ENCODE measurements around the gene KIRREL3.

KIRREL3 gene

GRCh38 chr11:126611438-126611837, 389.1 kb downstream of the KIRREL3 start:
- H3K4me3 ChIP-seq (ENCODE audit: insufficient read depth, low read length, poor library complexity, severe bottlenecking), result no peak overlapping the region
- no peaks in the 10 kb centered on the region for H3K79me2 ChIP-seq (ENCODE audit: insufficient read depth, low read length)
- TF ChIP-seq CTCF (IDR thresholded peaks at IDR 0.05; ENCODE audit: insufficient read depth, low read length, poor library complexity, severe bottlenecking) (no peak), EZH2phosphoT487 (conservative IDR thresholded peaks at IDR 0.05; ENCODE audit: low read length) (no peak)
- no peak overlapping the region for H2AFZ ChIP-seq (ENCODE audit: low read depth, low read length, severe bottlenecking)
- H3K36me3 ChIP-seq (ENCODE audit: low read length), result no peaks in the 10 kb centered on the region
- no peaks in the 10 kb centered on the region for H3K9me3 ChIP-seq (ENCODE audit: insufficient read depth, low read length)
- H3K27me3 ChIP-seq (ENCODE audit: low read length), result no peaks in the 10 kb centered on the region
- H3K4me2 ChIP-seq (ENCODE audit: low read depth, low read length, poor library complexity, severe bottlenecking), result no peak overlapping the region
- H3F3A ChIP-seq (ENCODE audit: insufficient read depth), result no peaks in the 10 kb centered on the region
- no peaks in the 10 kb centered on the region for H3K9me2 ChIP-seq (replicated peaks; ENCODE audit: insufficient read depth, low read length)
- no peak overlapping the region for H3K27ac ChIP-seq (ENCODE audit: low read depth, low read length)
- no peaks in the 10 kb centered on the region for H4K20me1 ChIP-seq (ENCODE audit: low read depth, low read length)
- no peak overlapping the region for H3K9ac ChIP-seq (ENCODE audit: low read length)

DNA sequence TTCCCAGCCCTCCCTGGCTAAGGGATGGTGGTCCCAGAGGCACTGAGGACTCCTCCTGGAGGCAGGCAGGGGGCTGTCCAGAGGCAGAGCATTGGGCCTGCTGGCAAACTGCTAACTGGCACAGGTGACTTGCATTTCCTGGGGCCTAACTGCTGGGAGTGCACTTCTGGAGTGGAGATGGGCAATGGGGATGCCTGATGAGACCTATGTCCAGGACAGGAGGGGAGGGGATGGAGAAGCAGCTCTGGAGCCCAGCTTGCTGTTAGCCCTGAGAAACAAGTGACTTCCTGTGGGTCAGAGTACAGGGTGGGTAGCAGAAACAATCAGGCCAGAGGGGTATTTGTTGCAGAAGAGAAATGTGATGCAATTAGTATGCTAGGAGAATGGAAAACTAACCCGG, 391.9 kb downstream of the KIRREL3 start:
- no peak overlapping the region for H3K27ac ChIP-seq (ENCODE audit: low read depth, low read length)
- no peaks in the 10 kb centered on the region for H4K20me1 ChIP-seq (ENCODE audit: low read depth, low read length)
- H3K4me2 ChIP-seq (ENCODE audit: low read depth, low read length, poor library complexity, severe bottlenecking), result no peak overlapping the region
- H3K9me3 ChIP-seq (ENCODE audit: insufficient read depth, low read length), result no peaks in the 10 kb centered on the region
- H3K79me2 ChIP-seq (ENCODE audit: insufficient read depth, low read length), result no peaks in the 10 kb centered on the region
- H2AFZ ChIP-seq (ENCODE audit: low read depth, low read length, severe bottlenecking), result no peak overlapping the region
- no peaks in the 10 kb centered on the region for H3K36me3 ChIP-seq (ENCODE audit: low read length)
- no peaks in the 10 kb centered on the region for H3F3A ChIP-seq (ENCODE audit: insufficient read depth)
- TF ChIP-seq CTCF (IDR thresholded peaks at IDR 0.05; ENCODE audit: insufficient read depth, low read length, poor library complexity, severe bottlenecking) (no peak), EZH2phosphoT487 (conservative IDR thresholded peaks at IDR 0.05; ENCODE audit: low read length) (no peak)
- no peak overlapping the region for H3K4me3 ChIP-seq (ENCODE audit: insufficient read depth, low read length, poor library complexity, severe bottlenecking)
- no peaks in the 10 kb centered on the region for H3K9me2 ChIP-seq (replicated peaks; ENCODE audit: insufficient read depth, low read length)
- H3K27me3 ChIP-seq (ENCODE audit: low read length), result no peaks in the 10 kb centered on the region
- H3K9ac ChIP-seq (ENCODE audit: low read length), result no peak overlapping the region

GRCh38 chr11:126607776-126608541, 392.6 kb downstream of the KIRREL3 start:
- Histone ChIP-seq H2AFZ (ENCODE audit: low read depth, low read length, severe bottlenecking) (no peak overlapping the region), H3K36me3 (ENCODE audit: low read length) (no peaks in the 10 kb centered on the region), H4K20me1 (ENCODE audit: low read depth, low read length) (no peaks in the 10 kb centered on the region), H3K27me3 (ENCODE audit: low read length) (no peaks in the 10 kb centered on the region), H3K4me3 (ENCODE audit: insufficient read depth, low read length, poor library complexity, severe bottlenecking) (no peak overlapping the region), H3K79me2 (ENCODE audit: insufficient read depth, low read length) (no peaks in the 10 kb centered on the region), H3K9ac (ENCODE audit: low read length) (no peak overlapping the region), H3F3A (ENCODE audit: insufficient read depth) (no peaks in the 10 kb centered on the region), H3K9me3 (ENCODE audit: insufficient read depth, low read length) (no peaks in the 10 kb centered on the region), H3K27ac (ENCODE audit: low read depth, low read length) (no peak overlapping the region), H3K9me2 (replicated peaks; ENCODE audit: insufficient read depth, low read length) (no peaks in the 10 kb centered on the region), H3K4me2 (ENCODE audit: low read depth, low read length, poor library complexity, severe bottlenecking) (no peak overlapping the region)
- TF ChIP-seq EZH2phosphoT487 (conservative IDR thresholded peaks at IDR 0.05; ENCODE audit: low read length) (no peak), CTCF (IDR thresholded peaks at IDR 0.05; ENCODE audit: insufficient read depth, low read length, poor library complexity, severe bottlenecking) (no peak)

Measured in SU-DHL-6 (cell line).